GM18868 (cell line): Measurements from ENCODE around the gene ZNHIT2.

Source experiments
- ATAC-seq: cut with Tn5 transposase; IDR thresholded peaks from one replicate; pipeline ENCODE4 v1.9.1; 2021; ENCODE audit warnings: mild to moderate bottlenecking, moderate library complexity; ENCODE audit not compliant: unreplicated experiment

ZNHIT2 gene

GRCh38 chr11:65134952-65135632, 17.6 kb upstream of the ZNHIT2 start:
- ATAC-seq = peak; percentile 73

- ATAC-seq = peak; percentile 60
These were observed 16.9 kb upstream of the ZNHIT2 start, which contains the start of gene SYVN1 for GRCh38 chr11:65134240-65134951. Gene SYVN1 (minus strand): TSS chr11:65134519. CDS start chr11:65133601, 918 bp downstream.

- no peak for ATAC-seq
These were observed 16.2 kb upstream of the ZNHIT2 start for GRCh38 chr11:65133724-65134123.

GRCh38 chr11:65132988-65133700, 15.6 kb upstream of the ZNHIT2 start:
- no peak for ATAC-seq

GRCh38 chr11:65132238-65132987, 14.9 kb upstream of the ZNHIT2 start:
- ATAC-seq = no peak

GRCh38 chr11:65131895-65132237, 14.4 kb upstream of the ZNHIT2 start:
- no peak for ATAC-seq

- ATAC-seq = no peak
These were observed 13.9 kb upstream of the ZNHIT2 start for GRCh38 chr11:65131417-65131776.

GRCh38 chr11:65130631-65131416, 13.3 kb upstream of the ZNHIT2 start:
- no peak for ATAC-seq

- no peak for ATAC-seq
These were observed 12.3 kb upstream of the ZNHIT2 start for GRCh38 chr11:65129649-65130441.

- no peak for ATAC-seq
These were observed 11.0 kb upstream of the ZNHIT2 start for GRCh38 chr11:65128182-65129145.

- no peak for ATAC-seq
These were observed 10.1 kb upstream of the ZNHIT2 start for GRCh38 chr11:65127473-65128181.

- ATAC-seq = no peak
These were observed 9.2 kb upstream of the ZNHIT2 start for GRCh38 chr11:65126624-65127274.

- no peak for ATAC-seq
These were observed 7.9 kb upstream of the ZNHIT2 start for GRCh38 chr11:65125197-65126056.

GRCh38 chr11:65124480-65125196, 7.1 kb upstream of the ZNHIT2 start:
- ATAC-seq = no peak

- peak; percentile 71 for ATAC-seq
These were observed 4.6 kb upstream of the ZNHIT2 start, which contains the start of the genes FAU and MRPL49 for GRCh38 chr11:65121865-65122696. Gene FAU (minus strand): TSS chr11:65122134. CDS start chr11:65121813, 321 bp downstream. Gene MRPL49 (plus strand): TSS chr11:65122321. CDS start chr11:65122347, 26 bp downstream.
